ENCODE results near the gene LRRC1. TPM values are rescaled to one million over a fixed set of nuclear protein-coding genes. Genes with fewer than 3 reads are reported as not detected.

The LRRC1 gene
- total and polyA plus RNA-seq, 2 of the 8 experiments (the other 6 are each of a cell fraction or from before 2014, with no cell fraction given): 6.7 to 15.9 TPM

DNA sequence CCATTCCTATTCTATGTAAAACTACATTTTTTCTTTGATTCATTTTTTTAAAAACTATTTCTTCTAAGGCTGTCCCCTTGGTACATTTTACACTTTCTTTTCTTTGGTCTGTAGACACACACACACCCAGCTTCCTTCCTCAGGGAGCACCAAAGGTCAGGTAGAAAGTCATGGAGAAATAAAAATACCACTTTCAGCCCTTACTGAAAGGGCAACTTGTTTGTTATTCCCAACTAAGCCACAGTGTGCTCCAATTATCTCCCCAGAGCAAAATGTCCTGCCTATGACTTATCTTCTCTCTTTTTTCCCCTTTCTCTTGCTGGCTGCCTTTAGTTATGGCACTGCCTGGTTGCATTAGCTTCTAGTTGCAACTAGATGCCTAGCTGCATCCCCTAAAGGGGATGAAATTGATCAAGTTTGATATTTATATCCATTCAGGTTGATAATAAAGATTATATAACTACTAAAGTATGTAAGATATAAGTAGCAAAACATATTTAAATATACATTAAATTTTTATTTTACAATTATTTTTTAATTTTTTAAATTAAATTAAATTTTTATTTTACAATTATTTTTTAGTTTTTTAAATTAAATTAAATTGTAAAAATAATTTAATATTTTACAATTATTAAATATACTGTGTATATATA is 21.6 kb upstream of the LRRC1 start (continued):
- TF ChIP-seq, protein P1, sequence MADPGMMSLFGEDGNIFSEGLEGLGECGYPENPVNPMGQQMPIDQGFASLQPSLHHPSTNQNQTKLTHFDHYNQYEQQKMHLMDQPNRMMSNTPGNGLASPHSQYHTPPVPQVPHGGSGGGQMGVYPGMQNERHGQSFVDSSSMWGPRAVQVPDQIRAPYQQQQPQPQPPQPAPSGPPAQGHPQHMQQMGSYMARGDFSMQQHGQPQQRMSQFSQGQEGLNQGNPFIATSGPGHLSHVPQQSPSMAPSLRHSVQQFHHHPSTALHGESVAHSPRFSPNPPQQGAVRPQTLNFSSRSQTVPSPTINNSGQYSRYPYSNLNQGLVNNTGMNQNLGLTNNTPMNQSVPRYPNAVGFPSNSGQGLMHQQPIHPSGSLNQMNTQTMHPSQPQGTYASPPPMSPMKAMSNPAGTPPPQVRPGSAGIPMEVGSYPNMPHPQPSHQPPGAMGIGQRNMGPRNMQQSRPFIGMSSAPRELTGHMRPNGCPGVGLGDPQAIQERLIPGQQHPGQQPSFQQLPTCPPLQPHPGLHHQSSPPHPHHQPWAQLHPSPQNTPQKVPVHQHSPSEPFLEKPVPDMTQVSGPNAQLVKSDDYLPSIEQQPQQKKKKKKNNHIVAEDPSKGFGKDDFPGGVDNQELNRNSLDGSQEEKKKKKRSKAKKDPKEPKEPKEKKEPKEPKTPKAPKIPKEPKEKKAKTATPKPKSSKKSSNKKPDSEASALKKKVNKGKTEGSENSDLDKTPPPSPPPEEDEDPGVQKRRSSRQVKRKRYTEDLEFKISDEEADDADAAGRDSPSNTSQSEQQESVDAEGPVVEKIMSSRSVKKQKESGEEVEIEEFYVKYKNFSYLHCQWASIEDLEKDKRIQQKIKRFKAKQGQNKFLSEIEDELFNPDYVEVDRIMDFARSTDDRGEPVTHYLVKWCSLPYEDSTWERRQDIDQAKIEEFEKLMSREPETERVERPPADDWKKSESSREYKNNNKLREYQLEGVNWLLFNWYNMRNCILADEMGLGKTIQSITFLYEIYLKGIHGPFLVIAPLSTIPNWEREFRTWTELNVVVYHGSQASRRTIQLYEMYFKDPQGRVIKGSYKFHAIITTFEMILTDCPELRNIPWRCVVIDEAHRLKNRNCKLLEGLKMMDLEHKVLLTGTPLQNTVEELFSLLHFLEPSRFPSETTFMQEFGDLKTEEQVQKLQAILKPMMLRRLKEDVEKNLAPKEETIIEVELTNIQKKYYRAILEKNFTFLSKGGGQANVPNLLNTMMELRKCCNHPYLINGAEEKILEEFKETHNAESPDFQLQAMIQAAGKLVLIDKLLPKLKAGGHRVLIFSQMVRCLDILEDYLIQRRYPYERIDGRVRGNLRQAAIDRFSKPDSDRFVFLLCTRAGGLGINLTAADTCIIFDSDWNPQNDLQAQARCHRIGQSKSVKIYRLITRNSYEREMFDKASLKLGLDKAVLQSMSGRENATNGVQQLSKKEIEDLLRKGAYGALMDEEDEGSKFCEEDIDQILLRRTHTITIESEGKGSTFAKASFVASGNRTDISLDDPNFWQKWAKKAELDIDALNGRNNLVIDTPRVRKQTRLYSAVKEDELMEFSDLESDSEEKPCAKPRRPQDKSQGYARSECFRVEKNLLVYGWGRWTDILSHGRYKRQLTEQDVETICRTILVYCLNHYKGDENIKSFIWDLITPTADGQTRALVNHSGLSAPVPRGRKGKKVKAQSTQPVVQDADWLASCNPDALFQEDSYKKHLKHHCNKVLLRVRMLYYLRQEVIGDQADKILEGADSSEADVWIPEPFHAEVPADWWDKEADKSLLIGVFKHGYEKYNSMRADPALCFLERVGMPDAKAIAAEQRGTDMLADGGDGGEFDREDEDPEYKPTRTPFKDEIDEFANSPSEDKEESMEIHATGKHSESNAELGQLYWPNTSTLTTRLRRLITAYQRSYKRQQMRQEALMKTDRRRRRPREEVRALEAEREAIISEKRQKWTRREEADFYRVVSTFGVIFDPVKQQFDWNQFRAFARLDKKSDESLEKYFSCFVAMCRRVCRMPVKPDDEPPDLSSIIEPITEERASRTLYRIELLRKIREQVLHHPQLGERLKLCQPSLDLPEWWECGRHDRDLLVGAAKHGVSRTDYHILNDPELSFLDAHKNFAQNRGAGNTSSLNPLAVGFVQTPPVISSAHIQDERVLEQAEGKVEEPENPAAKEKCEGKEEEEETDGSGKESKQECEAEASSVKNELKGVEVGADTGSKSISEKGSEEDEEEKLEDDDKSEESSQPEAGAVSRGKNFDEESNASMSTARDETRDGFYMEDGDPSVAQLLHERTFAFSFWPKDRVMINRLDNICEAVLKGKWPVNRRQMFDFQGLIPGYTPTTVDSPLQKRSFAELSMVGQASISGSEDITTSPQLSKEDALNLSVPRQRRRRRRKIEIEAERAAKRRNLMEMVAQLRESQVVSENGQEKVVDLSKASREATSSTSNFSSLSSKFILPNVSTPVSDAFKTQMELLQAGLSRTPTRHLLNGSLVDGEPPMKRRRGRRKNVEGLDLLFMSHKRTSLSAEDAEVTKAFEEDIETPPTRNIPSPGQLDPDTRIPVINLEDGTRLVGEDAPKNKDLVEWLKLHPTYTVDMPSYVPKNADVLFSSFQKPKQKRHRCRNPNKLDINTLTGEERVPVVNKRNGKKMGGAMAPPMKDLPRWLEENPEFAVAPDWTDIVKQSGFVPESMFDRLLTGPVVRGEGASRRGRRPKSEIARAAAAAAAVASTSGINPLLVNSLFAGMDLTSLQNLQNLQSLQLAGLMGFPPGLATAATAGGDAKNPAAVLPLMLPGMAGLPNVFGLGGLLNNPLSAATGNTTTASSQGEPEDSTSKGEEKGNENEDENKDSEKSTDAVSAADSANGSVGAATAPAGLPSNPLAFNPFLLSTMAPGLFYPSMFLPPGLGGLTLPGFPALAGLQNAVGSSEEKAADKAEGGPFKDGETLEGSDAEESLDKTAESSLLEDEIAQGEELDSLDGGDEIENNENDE (IDR thresholded peaks at IDR 0.05; ENCODE audit: insufficient replicate concordance, low read length): no peak
- no peak for TF ChIP-seq MAFK (IDR thresholded peaks at IDR 0.05; ENCODE audit: low read depth, low read length)
- TF ChIP-seq RFX5 (IDR thresholded peaks at IDR 0.05; ENCODE audit: borderline replicate concordance, low read depth, low read length): no peak
- no peak for TF ChIP-seq POLR2A (IDR thresholded peaks at IDR 0.05; ENCODE audit: control extremely low read depth in 1 of 2, low read depth in 2 of 2, low read length in 2 of 2)
- no peak for TF ChIP-seq EGR1 (IDR thresholded peaks at IDR 0.05; ENCODE audit: borderline replicate concordance, low read depth, low read length)
- no peak for TF ChIP-seq GABPA (IDR thresholded peaks at IDR 0.05; ENCODE audit: borderline replicate concordance, insufficient read depth, low read length)
- no peak for TF ChIP-seq TBP (IDR thresholded peaks at IDR 0.05; ENCODE audit: low read depth, low read length)
- no peak for TF ChIP-seq SUZ12 (IDR thresholded peaks at IDR 0.05; ENCODE audit: low read length)
- no peak for TF ChIP-seq KDM4A (IDR thresholded peaks at IDR 0.05; ENCODE audit: low read depth, low read length, severe bottlenecking)
- no peak for TF ChIP-seq SAP30 (IDR thresholded peaks at IDR 0.05; ENCODE audit: insufficient read depth, insufficient replicate concordance, low read length)
